ENCODE results near the gene MTMR12. TPM values are rescaled to one million over a fixed set of nuclear protein-coding genes. Genes with fewer than 3 reads are reported as not detected.

Gene MTMR12
- total RNA-seq, 1 experiment from 2014 or later: 16.0 TPM

DNA sequence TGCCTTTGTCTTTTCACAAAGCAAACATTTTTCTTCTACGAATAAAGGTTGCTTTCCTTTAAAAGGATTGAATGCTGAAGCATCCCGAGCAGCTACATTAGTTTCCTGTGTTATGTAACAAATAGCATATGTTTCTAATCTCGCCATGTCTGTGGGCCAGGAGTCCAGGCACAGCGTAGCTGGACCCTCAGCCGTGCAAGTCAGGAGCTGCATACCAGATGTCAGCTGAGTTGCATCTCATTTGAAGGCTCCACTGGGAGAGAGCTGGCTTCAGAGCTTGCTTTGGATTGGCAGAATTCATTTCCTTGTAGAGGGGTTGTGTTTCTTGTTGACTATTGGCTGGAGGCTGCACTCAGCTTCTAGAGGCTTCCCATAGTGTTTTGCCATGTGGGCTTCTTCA, 122.6 kb downstream of the MTMR12 start:
- no TSS peak for BruUV-seq (replicated peaks)
- DNase-seq (no peak), ATAC-seq (no peak)
- Histone ChIP-seq H2AFZ (ENCODE audit: low read length) (no peak overlapping the region), H3K9ac (ENCODE audit: low read length) (no peak overlapping the region), H3F3A (ENCODE audit: low read length, unreplicated experiment) (no peaks in the 10 kb centered on the region), H3K79me2 (ENCODE audit: low read length) (no peaks in the 10 kb centered on the region), H3K27ac (ENCODE audit: low read length) (no peak overlapping the region), H3K4me3 (ENCODE audit: low read length) (no peak overlapping the region), H3K9me2 (replicated peaks; ENCODE audit: low read length) (no peaks in the 10 kb centered on the region), H3K4me1 (ENCODE audit: insufficient read depth, low read length) (peaks cover 10% of the 10 kb centered on the region; the same call in 1 of the 2 replicates), H3K36me3 (ENCODE audit: low read depth, low read length) (no peaks in the 10 kb centered on the region), H4K20me1 (ENCODE audit: low read length) (no peaks in the 10 kb centered on the region), H3K9me3 (ENCODE audit: low read length) (peaks cover 5% of the 10 kb centered on the region), H3K4me2 (ENCODE audit: low read length) (no peak overlapping the region), H3K27me3 (ENCODE audit: low read length) (no peaks in the 10 kb centered on the region)
- intact Hi-C loops (cut with micrococcal nuclease): no loop called here
- ChIA-PET CTCF (interaction anchor here (0.7 kb wide), 1 partner anchor 43 kb away, joined by 3 read pairs; no protein-coding TSS in a partner anchor), POLR2A (ENCODE audit: unreplicated experiment) (no interaction called here)
- TF ChIP-seq CTCF (conservative IDR thresholded peaks at IDR 0.05; ENCODE audit: low read depth, low read length) (no peak), EZH2 (IDR thresholded peaks at IDR 0.05; ENCODE audit: low read length, unreplicated experiment) (no peak)

- Histone ChIP-seq H3K4me2 (ENCODE audit: low read length) (no peak overlapping the region), H2AFZ (ENCODE audit: low read length) (no peak overlapping the region), H3K4me1 (ENCODE audit: insufficient read depth, low read length) (no peaks in the 10 kb centered on the region)
Measured at GRCh38 chr5:32187675-32188074, 125.1 kb downstream of the MTMR12 start.

More at GRCh38 chr5:32187675-32188074, 125.1 kb downstream of the MTMR12 start:
- H3K9ac ChIP-seq (ENCODE audit: low read length): no peak overlapping the region
- no peak overlapping the region for H3K4me3 ChIP-seq (ENCODE audit: low read length)
- no peaks in the 10 kb centered on the region for H4K20me1 ChIP-seq (ENCODE audit: low read length)
- ChIA-PET POLR2A (ENCODE audit: unreplicated experiment) (no interaction called here), CTCF (no interaction called here)
- peaks cover 5% of the 10 kb centered on the region for H3K9me3 ChIP-seq (ENCODE audit: low read length)
- no peaks in the 10 kb centered on the region for H3F3A ChIP-seq (ENCODE audit: low read length, unreplicated experiment)
- DNase-seq (no peak), ATAC-seq (no peak)
- H3K36me3 ChIP-seq (ENCODE audit: low read depth, low read length): no peaks in the 10 kb centered on the region
- H3K27ac ChIP-seq (ENCODE audit: low read length): no peak overlapping the region
- BruUV-seq (replicated peaks): no TSS peak
- TF ChIP-seq CTCF (conservative IDR thresholded peaks at IDR 0.05; ENCODE audit: low read depth, low read length) (no peak), EZH2 (IDR thresholded peaks at IDR 0.05; ENCODE audit: low read length, unreplicated experiment) (no peak), EZH2phosphoT487 (IDR thresholded peaks at IDR 0.05; ENCODE audit: borderline replicate concordance, low read length) (no peak)
- no peaks in the 10 kb centered on the region for H3K79me2 ChIP-seq (ENCODE audit: low read length)
- no peaks in the 10 kb centered on the region for H3K9me2 ChIP-seq (replicated peaks; ENCODE audit: low read length)
- no peaks in the 10 kb centered on the region for H3K27me3 ChIP-seq (ENCODE audit: low read length)
- intact Hi-C loops (cut with micrococcal nuclease): no loop called here

Data from PC-3 (cell line).